Fibroblast of upper back skin (primary cell): ENCODE measurements around the gene RAI1.

ENCODE experiments used
- DNase-seq: peaks from one replicate; pipeline ENCODE4 v3.0.0-alpha.2; 2013

The RAI1 gene

GRCh38 chr17:17768424-17769088 lies 87.3 kb downstream of the RAI1 start:
- DNase-seq: no peak

- DNase-seq: no peak
Measured at GRCh38 chr17:17769869-17770631, 88.8 kb downstream of the RAI1 start.

DNA sequence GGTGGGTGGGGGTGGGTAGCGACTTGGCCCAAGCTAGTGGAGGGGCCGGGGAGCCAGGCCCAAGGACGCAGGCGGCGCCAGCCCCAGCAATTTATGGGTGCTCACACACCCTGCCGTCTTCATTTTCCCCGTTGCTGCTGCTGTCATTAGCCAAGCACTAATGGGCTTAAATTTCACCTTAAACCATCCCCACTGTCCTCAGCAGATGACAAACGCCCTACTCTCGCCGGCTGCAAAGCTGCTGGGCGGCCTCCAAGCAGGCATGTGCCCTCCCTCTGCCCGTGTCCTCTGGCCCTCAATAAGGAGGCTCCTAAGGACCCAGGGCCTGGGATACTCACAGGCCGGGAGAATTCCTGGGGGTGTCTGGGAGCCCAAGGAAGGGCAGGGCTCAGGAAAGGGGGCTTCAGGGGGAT lies 89.4 kb downstream of the RAI1 start:
- DNase-seq: no peak

- no peak for DNase-seq
Measured at GRCh38 chr17:17771498-17772201, 90.4 kb downstream of the RAI1 start.

DNA sequence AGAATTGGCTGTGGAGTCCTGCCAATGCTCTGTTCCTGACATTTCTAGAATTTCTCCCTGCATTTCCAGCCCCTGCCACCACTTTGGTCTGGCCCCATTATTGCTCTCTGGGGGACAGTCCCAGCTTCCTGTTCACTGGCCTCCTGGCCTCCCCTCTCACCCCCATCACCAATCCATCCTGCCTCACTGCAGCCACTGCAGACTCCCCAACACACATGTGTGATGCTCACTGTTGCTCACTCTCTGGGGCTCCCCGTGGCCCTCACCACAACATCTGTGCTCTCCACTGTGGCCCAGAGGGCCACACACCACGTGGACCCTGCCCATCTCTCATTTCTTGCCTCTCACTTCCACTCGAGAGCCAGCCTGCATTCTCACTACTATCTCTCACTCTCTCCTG lies 91.0 kb downstream of the RAI1 start:
- no peak for DNase-seq

DNA sequence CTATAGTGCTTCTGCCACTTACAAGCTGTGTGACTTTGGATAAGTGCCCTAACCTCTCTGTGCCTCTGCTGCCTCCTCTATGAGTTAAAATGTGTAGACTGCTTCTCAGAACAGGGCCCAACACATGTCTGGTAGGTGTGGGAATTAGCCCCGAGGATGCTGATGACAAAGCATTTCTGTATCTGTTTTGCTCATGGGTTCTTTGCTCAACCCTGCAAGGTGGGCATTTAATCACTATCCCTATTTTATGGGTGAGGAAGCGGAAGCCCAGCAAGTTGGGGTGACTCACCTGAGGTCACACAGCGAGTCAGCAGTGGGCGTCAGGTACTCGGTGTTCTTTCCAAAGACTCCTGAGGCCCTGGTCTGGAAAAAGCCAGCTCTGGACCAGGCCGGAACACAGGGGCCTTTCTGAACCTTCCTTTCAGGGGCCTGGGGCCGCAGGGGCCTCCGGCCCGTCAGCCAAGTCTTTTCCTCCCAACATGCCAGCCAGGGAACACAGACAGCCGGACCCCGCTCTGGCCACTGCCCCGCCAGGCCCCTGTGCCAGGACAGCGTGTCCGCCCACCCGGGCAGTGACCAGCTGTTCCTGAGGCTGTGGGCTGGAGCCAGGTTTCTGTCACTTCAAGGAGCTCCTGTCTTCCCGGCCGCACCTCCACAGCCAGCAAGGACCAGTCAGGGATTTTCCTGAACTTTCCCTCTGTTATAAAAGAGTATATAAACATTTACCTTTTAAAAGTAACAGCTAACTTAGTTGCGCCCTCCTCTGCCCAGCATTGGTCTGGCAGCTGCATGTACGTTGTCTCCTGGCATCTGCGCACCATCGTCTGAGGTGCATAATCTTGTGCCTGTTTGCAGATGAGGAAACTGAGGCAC lies 93.0 kb downstream of the RAI1 start:
- no peak for DNase-seq

- no peak for DNase-seq
Measured at GRCh38 chr17:17776889-17777288, 95.6 kb downstream of the RAI1 start.

GRCh38 chr17:17778308-17779014 lies 97.2 kb downstream of the RAI1 start:
- DNase-seq: peak; percentile 88

DNA sequence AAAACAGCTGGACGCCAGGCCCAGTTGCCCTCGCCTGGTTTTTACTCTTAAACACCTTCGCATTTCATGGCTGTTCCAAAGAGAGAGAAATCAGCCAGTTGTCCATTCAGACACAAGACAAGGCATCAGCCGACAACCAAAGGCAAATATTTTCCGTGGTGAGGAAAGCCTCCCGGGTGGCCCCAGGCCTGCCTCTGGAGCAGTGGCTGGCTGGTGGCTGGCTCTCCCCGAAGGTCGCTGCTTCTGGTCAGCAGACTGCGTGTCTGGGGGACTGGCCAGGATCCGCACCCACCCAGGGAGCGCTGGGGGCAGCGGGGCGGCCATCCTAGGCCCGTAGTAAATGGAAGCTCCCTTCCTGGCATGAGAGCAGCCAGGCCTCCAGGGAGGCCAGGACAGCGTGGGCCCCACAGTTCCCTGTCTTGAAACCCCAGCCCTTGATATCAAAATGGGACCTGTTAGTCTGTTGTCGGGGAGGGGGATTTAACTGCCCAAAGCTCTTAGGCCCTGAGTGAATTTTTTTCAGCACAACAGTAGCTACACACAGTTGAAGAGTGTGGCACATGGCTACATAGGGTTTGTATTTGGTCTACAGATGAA lies 97.9 kb downstream of the RAI1 start:
- no peak for DNase-seq

DNA sequence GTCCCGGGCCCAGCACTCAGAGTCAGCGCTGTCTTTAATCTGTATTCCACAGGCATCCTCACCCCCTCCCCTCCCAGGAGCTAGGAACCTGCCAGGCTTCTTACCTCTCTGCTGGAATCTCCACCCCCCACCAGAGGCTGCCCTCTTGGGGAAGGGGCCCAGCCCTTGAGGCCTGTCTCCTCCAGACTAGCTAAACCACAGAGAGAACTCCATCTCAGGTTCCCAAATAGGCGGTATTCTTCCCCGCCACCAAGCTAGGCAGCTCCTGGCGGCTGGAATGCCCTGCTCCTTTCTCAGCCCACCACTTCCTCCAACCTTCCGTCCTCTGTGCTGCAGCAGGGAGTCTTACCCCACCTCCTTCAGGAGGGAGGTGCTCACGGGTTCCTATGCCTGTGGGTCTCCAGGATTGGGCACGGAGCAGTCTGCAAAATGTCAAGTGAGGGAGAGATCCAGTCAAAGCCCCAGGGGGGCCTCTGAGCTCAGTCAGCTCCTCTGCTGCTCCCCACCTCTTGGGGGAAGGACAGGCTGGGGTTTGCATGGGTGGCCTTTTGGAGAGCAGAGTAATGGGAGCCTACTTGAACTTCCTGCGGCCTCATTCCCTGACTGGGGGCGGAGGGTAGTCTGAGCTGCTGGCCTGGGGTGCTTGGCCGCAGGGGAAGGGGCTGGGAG lies 99.8 kb downstream of the RAI1 start:
- DNase-seq: peak; percentile 82

DNA sequence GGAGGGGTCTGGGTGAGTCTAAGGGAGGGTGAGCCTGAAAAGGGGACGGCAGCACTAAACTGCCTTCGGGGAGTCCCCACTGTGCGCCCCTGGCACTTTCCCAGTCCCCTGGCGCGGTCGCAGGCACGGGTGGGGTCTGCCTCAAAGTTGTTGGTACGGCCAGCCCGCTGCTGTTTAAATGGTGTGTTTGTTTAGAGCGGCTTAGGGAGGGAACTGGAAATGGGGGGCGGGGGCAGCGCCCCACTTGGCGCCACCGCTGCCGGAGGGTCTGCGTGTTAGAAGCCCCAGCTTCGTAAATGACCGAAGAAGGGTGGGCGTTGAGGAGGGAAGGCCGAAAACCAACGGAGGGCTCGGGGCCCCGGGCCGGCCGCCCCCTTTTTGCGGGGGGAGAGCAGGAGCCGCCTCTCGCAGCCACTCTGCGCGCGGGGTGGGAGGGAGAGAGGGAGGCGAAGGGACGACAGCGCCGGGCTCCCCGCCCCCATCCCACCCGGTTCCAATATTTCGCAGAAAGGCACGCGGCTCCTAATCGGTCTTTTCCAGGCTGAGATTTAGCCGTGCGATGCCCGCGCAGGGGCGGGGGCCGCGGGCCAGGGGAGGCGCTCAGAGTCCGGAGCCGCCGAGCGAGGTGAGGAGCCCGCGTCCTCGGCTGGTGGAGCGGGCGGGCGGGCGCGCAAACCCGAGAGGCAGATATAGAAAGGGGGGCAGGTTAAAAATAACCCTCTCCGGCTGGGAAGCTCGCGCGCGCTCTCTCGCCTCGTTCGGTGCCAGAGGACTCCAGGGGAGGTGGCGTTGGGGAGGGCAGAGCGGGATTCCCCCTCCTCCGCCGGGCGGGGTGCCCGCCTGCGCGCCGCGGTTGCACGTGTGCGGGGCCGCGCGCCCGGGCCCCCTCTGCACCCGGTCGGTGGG lies 100.6 kb downstream of the RAI1 start:
- DNase-seq: peak; percentile 51

- no peak for DNase-seq
Measured at GRCh38 chr17:17782523-17783115, 101.4 kb downstream of the RAI1 start.

DNA sequence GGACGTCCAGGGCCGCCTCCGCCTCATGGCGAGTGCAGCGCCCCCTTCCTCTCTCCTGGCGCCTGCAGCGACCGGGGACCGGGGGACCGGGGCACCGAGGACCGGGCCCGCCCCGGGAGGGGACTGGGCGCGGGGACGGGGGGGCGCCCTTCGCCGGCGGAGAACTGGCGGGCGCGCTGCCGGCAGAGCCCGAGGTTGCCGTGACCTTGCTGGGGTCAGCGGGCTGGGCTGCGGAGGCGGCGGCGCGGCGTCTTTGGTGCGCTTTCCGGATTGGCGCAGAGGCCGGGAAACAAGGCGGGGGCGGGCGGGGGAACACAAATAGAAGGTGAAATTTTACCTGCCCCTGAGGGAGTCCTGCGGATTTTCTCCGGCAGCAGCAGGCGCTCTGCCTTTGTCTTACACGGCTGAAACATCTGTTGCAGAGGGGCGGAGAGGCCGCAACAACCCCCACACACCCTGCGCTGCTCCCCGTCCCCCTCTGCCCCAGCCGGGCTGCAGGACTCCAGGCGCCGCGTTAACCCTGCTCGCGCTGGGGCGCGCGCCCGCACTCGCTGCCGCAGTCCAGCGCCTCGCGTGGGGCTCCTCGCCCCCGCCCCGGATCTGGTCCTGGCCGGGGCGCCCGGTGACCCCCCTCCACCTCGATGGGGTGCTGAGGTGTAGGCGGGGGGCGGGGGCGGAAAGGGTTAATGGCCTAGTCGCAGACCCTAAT lies 102.0 kb downstream of the RAI1 start:
- no peak for DNase-seq

DNA sequence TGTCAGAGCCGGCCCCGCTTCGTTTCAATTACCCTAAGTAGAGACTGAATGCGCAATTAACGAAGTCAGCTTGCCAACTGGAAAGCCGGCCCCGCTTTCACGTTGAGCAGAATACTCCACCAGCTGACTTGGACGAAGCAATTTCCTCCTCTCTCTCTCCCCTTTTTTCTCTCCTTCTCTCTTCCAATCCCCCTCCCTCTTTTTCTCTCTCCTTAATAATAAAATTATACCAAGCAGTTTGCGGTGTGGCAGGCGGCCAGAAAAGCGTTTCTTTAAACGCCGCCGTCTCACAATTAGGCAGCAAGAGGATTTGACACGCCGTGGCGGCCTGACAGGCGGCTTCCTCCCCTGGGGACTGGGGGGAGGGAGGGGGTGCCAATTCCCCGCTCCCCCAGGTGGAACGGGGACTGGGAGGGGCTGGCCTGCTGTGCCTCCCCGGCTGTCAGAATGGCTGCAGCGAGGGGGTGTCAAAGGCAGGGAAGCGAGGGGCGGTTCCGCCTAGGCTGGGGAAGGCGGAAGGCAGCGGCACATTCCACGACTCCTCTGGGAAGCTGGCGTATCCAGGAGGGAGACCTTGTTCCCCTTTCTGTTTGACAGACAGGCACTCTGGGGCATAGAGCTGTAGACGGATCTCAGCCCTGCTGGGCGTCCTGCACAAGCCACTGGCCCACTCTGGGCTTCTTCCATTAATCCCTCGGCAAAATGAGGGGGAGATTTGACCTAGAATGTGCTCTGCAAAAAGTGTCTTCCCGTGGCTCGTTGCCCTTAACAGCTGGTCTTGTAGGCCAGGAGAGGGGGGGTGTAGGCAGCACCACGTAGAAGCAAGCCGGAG lies 102.8 kb downstream of the RAI1 start:
- peak; percentile 68 for DNase-seq

- no peak for DNase-seq
Measured at GRCh38 chr17:17784657-17785267, 103.5 kb downstream of the RAI1 start.

GRCh38 chr17:17785407-17785806 lies 104.1 kb downstream of the RAI1 start:
- DNase-seq: no peak

GRCh38 chr17:17786998-17787397 lies 105.7 kb downstream of the RAI1 start:
- DNase-seq: no peak

DNA sequence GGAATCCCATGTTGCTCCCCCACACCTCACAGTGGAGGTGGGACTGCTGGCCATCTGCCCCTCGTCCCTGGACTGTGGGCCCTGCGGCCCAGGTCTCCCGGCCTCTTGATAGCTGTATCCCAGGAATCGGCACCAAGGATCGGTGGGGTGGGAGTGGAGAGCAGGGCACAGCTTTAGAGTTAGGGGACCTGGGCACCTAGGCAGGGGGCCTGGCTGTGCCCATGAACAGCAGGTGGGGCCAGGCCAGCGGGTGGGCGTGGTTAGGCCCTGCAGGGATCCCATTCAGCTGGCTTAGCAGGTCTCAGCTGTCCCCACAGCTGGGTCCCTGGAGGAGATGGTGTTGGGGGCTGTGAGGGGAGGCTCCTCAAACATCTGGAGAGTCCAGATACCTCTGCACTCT lies 106.3 kb downstream of the RAI1 start:
- no peak for DNase-seq
